Hindlimb muscle (tissue), 1 donor: ENCODE data around the gene DYSF. TPM values are rescaled to one million over a fixed set of nuclear protein-coding genes. Genes with fewer than 3 reads are reported as not detected.

Source experiments
- DNase-seq: peaks from one replicate; pipeline ENCODE4 v3.0.0-alpha.2; 2013
- polyA plus RNA-seq: library from polyadenylated mRNA; unstranded; fragments of 120-200 nt; gene quantifications from one replicate; pipeline ENCODE4 v1.2.1, GENCODE V29; 2013; ENCODE audit not compliant: insufficient read length

The DYSF gene
- polyA plus RNA-seq, 1 donor = 185 TPM

DNA sequence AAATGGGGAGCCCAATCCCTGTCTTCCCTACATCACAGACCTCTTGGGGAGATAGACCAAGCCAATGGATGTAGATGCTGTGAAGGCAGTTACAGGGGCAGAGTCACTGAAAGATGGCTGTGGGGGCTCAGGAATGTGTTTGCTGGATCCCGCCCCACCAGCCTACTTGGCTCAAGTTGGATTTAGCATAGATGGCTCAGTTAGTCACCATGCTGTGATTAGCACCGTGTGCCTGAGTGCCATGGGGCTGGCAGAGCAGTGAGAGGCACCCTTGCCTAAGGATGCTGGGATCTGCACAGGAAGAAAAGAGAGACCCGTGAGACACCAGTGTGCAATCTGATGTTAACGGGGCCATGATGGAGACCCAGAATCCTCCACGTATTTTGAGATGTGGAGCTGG, 228.3 kb downstream of the DYSF start:
- no peak for DNase-seq

DNA sequence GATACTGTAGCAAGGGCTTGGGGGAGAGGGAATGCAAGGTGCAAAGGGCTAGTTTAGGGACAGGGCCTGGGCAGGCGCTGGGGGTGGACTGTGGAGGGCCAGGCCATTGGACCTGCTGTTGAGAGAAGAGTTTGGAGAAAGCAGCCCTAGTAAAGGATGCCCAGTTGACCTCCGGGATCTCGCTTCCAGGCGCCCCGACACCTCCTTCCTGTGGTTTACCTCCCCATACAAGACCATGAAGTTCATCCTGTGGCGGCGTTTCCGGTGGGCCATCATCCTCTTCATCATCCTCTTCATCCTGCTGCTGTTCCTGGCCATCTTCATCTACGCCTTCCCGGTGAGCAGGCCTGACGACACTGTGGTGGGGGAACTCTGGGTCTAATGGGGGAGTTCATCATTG, 229.0 kb downstream of the DYSF start:
- DNase-seq = no peak

DNA sequence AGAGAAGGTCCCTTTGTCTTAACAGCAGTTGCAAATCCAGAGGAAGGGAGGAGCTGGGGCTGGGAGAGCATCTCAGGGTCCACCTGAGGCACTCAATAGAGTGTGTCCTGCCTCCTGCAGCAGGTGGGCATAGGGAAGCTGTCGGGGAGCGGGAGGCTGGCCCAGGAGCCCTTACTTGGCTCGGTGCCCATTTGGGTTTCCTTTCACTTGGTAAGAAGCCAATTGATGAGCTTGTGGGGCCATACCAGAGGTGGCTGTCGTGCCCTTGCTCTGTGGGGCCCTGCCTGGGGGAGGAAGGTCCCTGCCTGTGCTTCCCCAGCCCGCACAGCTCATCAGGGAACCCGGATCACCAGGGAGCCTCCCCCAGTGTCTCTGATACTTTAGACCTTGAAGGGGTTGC, 229.7 kb downstream of the DYSF start:
- DNase-seq = no peak

DNA sequence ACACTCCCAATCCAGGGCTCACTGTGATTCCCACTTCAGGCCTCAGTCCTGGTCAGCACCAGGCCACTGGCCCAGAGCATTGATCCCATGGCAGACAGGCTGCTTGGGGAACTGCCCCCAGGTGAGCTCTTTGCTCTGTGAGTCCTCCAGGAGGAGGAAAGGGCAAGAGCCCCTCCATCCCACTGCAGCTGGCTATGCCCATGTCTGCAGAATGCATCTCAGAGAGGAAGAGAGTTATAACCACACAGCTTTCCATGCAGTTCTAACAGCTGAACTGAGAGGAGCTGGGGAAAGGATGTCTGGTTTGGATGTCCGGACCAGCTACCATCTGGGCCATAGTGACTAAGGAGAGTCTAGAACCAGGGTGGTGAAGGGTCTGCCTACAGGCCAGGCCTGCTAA, 230.3 kb downstream of the DYSF start:
- no peak for DNase-seq

DNA sequence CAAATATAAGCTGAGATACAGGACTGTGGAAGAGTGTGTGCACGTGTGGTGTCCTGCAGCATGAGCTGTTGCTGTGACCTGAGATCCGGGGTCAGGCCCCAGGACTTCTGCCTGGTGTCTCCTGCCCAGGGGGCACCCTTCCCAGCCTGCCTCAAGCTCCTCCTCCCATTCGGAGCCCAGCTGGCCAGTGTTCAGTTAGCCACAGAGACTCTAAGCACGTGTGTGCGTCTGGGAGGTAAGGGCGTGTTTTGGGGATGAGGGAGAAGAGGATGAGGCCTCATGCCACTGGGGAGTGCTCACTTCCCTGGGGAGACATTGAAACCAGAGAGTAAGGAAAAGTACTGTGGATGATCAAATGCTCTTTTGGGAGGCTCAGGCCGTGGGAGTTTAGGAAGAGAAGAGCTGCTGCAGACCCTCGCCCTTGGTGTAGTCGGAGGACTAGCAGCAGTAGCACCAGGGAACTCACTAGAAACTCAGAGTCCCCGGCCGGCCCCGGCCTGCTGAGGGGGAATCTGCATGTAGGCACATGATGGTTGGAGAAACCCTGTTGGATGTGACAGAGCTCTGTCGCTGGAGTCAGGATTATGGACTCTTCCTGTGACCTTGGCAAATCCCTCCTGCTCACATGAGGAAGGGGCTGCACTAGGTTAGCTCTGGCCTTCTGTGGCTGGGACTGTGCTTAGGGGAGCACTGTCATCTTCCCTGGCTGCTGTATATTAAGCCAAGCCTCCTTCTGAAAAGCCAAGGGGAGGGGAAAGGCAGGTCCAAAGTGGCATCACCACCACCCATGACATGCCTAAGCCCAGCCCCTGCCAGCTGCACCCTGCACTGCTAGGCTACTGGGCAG, 231.1 kb downstream of the DYSF start:
- DNase-seq = no peak

DNA sequence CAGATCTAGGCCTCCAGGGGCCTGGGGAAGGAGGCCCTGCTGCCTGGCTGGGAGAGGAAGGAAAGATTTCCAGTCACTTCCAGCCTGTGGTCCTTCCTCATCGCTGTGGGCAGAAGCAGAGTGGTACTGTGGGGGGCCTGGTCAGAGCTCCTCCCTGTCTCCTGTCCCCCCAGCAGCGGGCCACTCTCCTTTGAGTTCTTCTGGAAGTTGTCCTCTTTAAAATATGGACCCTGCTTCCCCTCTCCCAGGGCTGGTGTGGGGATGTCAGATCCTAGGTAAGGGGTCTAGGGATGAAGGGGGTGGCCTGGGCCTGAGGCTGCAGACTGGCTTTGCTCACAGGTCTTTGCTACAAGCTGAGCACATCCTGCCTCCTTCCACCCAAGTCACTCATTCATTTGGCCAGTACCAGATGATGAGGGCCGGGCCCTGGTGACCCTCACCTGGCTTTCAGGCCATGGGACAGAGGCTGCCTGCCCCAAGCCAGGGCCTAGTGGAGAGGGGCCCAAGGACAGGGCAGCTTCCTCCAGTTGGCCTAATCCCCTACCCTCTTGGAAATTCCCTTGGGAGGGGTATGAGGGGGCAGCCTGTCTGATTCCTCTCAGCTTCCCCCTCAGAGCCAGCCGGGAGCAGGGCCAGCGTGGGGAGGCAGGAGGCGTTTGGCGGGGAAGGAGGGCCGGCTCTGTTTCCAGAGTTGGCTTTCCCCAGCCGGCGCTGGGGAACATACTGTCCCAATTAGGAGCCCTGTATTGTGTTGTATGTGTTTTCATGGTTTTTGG, 231.9 kb downstream of the DYSF start:
- peak; percentile 45 for DNase-seq

DNA sequence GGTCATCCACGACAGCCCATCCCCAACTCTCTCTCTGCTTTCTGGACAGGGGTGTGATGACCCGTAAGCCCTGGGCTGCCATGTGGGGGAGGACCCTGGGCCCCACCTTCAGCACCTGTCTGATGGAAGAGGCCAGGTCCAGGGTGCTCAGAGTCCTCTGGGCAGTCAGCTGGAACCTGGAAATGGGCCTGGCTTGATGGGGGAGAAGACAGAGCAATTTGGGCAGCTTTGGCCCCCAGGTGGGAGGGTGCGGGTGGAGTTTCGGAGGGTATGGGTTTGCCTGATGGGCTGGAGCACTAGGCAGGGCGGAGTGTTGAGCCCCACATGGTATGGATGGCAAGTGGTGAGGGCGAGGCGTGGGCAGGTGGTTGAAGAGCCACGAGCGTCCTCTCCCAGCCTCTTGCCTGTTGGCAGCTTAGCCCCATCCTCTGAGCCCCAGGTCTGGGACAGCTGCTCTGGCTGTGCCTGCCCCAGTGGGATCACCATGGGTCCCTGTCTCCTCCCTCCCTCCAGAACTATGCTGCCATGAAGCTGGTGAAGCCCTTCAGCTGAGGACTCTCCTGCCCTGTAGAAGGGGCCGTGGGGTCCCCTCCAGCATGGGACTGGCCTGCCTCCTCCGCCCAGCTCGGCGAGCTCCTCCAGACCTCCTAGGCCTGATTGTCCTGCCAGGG, 232.7 kb downstream of the DYSF start:
- no peak for DNase-seq

DNA sequence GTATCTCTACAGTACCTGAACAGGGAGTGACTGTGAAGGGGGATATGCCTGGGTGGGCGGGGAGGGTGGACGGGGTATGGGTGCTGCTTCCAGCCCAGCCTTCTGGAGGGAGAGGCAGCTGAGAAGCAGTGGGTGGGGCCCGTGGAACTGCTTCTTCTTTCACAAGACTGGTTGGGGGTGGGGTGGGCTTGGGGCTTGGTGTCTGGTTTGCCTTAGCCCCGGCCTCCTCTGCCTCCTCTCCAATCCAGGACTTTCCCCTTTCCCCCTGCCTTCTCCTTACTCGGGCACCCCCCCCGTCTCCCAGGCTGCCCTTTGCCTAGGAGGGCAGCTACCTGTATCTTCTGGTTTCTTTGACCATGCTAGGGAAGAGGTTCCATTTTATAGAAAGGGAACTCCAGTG, 233.4 kb downstream of the DYSF start:
- DNase-seq = no peak

DNA sequence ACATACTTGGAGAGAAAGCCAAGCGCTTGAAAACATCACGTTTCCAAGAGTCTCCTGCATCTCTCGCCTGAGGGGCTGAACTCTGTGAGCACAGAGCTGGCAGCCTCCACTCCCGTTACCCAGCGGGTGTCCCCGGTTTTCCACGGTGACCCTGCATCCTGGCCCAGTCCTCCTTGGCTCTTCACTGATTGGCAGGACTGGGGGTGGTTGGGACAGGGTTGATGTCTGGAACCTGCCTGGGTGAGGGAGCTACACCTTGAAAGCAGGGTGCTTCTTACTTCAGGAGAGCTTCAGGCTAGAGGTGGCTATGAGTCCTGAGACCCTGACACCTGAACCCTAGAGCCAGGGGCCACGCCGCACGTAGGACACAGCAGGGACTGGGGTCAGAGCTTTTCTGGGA, 234.1 kb downstream of the DYSF start:
- no peak for DNase-seq

DNA sequence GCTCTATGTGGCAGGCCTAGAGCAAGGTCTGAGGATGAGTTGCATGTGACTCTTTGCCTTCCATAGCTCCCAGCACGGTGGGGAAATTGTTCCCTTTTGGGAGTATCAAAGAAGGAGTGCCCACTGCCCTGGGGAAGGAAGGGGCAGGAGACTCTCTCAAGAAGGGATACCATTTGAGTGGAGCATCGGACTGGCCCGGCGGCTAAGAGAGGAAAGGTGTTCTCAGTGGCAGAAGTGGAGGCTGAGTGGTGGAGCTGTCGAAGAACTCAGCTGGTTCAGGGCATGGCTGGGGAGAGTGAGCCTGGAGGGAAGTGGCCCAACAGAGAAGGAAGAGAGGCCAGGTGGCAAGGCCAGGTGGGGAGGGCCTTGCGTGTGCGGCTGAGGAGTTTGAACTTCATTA, 235.2 kb downstream of the DYSF start:
- DNase-seq = no peak

DNA sequence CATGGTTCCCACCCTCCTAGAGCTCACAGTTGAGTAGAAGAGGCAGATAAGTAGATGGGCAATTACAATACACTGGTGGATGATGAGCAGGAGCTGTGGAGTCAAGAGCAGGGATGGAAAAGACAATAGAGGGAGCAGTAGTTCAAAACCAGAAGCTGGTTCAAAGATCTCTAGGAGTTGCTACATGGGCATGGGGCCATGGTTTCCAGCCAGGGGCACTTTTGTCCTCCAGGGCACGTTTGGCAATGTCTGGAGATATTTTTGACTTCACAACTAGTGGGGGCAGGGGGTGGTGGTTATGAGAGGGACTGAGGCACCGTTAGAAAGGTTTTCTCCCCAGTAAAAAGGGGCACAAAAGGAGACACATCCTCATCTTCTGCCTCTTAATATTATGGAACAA, 236.0 kb downstream of the DYSF start:
- no peak for DNase-seq

DNA sequence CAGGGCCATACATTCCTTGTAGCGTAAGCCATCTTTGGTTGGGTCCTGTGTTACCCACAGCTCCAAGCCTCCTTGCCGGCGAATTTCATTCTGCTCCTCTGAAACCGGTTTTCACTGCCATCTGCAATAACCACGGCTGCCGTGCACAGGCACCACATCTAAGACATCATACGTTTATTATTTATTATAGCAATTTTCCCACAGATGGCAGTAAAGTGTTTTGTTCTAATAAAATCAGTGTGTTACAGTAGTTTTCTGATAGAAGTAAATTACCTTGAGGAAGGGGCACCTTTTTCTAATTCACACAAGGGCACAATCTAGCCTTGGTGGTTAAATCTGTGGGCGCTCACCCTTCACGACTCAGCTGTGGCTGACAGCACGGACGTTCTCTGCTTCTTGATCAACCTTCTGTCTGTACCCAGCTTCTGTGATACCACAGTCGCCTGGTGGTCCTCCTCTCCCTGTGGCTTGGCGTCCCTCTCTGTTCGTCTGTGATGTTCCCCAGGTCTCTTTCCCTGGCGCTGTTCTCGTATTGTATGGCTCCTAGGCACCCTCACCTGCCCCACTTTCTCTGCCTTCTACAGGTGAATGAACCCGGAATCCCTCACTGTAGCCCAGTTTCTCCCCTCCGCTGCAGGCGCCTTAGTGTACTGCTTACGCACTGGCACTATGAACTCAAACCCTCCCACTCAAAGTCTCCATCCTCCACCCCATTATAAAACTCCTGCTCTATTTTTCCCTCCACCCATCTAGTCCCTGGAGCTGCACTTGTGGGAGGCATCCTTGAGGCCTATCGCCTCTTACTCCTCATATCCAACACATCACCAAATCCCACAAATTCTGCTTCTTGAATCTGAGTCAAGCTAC, 236.8 kb downstream of the DYSF start:
- DNase-seq = no peak

DNA sequence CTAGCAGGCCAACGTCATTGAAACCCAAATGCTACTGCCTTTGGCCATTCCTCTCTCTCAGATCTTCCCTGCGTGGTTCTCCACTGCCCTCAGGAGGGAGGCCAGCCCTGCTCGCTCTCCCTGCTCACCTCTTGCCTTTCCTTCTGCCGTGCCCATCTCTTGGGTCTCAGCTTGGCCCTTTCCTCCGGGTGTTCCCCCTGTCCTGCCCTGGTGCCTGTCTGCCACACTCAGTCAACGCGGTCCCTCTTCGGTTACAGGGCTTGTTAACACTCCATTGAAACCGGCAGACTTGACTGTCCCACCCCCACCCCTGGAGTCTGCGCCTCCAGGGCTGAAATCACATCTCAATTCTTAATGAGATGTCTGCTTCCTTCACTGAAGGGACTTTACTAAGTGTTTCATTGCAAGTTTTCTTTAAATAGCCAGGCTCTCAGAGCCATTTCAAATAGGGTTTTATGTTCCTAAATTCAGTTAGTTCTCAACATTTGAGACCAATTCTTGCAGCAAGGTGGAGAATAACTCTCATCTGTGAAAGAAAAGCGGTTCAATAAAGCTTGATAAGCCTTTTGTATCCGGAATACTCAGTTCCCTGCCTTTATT, 237.6 kb downstream of the DYSF start:
- no peak for DNase-seq

DNA sequence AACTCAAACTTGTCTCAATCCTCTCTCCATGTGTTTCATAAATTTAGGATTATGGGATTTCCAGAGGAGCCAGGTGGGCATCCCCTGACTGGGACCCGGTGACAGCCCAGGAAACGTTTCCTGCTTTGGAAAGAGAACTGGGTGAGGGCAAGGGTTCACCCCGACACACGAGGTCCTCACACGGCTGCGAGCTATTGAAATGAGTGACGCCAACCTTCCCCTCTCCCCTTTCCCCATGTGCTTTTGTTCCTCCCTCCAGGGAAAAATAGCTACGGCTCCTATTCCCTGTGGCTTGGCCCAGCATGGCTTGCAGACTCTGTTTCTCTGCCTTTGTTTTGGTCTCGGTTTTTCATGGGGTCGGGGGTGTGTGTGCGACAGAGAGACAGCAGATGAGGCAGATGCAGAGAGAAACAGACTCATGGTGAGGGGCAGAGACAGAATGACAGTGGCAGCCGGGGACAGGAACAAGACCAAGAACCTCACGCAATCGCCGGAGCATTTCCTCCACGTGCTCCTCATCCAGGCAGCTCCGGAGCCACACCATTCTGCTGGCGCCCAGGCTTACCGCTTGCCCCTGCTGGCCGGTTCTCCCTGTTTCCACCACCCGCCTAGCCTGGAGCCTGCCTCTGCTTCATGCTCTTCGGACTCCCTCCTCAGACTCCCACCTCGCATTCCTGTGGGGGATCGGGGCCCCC, 238.5 kb downstream of the DYSF start:
- no peak for DNase-seq

DNA sequence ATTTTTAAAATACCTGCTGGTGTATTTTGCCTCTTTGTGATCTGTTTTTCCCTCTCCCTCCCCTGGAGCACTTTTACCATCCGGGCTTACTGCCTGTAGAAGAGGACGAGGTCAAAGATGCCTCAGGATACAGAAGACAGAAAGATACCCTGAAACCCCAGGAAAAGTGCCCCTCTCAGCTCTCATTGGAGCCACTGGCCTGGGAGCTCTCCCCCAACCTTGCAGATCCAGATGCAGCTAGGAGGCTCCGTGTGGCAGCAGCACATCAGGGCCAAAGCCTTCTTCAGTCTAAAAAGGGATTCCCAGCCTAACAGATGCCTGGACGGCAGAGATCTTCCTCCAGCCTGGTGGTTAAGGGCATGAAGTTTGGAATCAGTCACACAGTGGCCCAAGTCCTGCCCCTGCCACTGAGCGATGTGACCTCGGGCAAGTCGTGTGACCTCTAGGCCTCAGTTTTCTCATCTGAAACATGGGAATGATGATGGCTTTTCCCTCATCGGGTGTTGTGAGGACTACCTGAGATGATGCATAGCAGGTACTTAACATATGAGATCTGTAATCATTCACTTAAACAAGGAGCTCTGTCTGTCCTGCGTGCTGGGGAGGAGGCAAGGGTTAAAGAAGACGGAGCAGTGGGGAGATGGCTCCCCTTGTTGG, 239.4 kb downstream of the DYSF start:
- no peak for DNase-seq

DNA sequence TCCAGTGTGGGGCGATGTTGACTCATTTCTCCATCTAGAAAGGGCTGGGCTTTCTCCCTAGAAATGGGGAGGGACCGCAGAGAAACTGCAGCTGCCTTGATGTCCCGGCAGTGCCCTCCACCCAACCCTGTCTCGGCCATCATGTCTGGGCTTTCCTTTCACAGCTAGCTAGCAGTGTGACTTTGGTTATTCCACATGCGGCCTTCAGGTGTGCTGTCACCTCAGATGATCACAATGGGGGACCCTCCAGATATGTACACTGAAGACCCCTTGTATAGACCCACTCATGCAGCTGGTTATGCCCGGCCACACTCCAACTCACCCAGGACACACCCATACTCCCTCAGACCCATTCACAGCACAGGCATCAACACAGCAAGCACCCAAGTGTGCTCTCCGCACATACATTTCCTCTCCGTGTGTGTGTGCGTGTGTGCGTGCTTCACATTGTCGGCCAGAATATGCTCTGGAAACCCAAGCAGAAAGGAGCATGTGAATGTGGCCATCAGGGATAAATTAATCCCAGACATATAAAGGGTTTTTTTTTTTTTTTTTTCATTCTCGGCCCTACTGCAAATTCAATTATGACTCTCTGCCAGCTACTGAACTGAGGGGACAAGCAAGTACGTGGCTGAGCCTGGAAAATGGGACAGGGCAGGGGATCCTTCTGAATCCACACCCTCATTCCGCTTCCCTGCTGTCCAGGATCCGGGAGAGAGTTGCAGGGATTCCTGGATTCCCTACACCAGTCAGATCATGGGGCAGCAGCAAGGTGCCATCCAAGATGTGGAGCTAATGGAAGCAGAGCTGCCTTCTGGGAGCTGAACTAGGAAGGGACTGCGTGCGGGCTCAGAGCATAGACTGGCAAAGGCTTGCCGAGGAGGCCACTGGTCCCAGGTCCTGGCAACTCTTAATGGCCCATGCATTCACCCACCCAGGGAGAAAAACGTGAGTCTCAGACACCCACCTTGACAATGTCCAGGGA, 240.2 kb downstream of the DYSF start:
- DNase-seq = peak; percentile 57

DNA sequence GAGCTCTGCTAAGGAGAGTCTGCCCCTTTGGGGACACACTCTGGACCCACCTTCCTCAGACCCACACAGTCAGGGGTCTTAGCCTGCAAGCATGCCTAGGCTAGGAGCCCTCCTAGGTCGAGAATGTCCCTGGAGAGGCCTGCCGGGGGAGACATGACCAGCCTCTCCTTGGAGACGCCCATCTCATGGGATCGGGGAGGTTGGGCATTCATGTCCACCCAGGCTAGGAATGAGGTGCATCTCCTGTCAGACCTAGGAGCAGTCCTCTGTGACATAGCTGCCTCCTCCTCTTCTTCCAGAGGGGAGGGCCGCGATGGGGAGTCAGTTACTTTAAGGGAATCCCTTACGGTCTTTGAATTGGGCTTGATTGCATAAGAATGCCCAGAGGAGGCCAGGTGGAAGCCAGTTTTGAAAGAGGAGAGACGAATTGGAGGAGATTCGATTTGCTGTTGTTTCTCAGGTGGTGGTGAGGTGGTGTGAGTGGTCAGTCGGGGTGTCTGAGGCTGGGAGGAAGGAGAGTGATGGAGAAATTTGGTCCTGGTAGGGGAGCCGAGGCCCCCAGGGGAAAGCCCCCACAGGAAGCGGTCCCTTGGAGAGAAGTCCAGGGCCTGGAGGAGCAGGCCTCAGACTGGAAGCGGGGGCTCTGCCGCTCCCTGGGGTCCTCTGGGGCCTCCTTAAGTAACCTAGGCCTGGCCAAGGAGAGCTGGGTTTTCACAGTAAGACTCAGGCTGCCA, 241.3 kb downstream of the DYSF start:
- no peak for DNase-seq

DNA sequence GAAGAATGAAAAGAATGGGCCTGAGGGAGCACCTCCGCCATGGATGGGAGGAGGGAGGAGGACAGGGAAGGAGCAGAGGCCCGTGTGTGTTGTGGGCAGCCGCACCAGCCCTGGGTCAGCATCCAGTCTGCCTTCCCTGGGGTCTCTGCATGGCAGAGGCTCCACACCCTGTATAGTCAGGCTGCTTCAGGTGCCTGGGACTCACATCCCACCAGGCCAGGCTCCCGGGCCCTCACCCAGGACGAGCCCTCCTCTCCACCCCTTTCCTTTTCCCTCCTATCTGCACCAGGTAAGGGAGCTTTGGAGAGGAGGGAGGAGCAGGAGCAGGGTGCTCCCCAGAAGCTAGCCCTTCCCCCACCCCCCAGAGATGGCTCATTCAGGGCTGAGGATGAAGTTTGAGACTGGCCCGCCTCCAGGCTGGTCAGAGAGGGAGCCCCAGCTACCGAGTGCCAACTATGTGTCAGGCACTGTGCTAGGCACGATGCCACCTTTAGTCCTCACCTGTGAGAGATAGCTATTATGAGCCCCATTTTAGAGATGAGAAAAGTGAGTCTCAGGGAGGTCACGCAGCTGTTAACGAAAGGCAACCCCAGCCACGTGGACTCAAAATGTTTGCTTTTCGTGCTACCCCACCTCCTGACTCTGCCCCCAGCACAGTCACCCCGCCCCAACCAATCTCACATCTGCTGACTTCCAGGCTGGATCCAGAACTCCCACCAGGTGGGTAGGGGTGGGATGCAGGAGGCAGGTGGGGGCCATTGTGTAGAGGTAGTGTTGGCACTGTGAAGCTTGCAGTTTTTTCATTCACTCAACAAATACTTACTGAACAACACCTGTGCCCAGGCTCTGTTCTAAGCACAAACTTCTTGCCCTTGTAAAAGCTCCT, 242.1 kb downstream of the DYSF start:
- DNase-seq = no peak
